K562 (cell line): ENCODE data around the gene TSPAN16. TPM values are rescaled to one million over a fixed set of nuclear protein-coding genes. Genes with fewer than 3 reads are reported as not detected.

Experiments
- BCOR ChIP-seq: fragments of 450-650 bp; IDR thresholded peaks from 2 replicates; pipeline ENCODE4 v1.6.1; 2016
- CSDE1 ChIP-seq, 2 experiments: fragments of 450-650 bp; IDR thresholded peaks; 2 replicates each; pipeline ENCODE4 v1.6.1; 2016; ENCODE audit warnings: mild to moderate bottlenecking in 1 of 2
- EP400 ChIP-seq: fragments of 450-650 bp; IDR thresholded peaks from 2 replicates; pipeline ENCODE4 v1.6.1; 2017; ENCODE audit warnings: antibody characterized with exemption, mild to moderate bottlenecking, moderate library complexity
- KHSRP ChIP-seq: fragments of 450-650 bp; IDR thresholded peaks from 2 replicates; pipeline ENCODE4 v1.6.1; 2017
- MCM7 ChIP-seq, 2 experiments: fragments of 450-650 bp; IDR thresholded peaks; 2 replicates each; pipeline ENCODE4 v1.6.1; 2016 to 2018
- NFE2 ChIP-seq: IDR thresholded peaks from 2 replicates; pipeline ENCODE4 v1.6.1; 2014; ENCODE audit warnings: antibody characterized with exemption, low read depth
- RB1 ChIP-seq: fragments of 450-650 bp; IDR thresholded peaks from 2 replicates; pipeline ENCODE4 v1.6.1; 2017; ENCODE audit warnings: low read depth, mild to moderate bottlenecking
- SETDB1 ChIP-seq: IDR thresholded peaks from one replicate; pipeline ENCODE4 v1.6.1; 2012; ENCODE audit warnings: low read length, control low read depth, inconsistent platforms
- XRCC5 ChIP-seq: fragments of 200-400 bp; formaldehyde crosslinking; IDR thresholded peaks from 2 replicates; pipeline ENCODE4 v1.6.1; 2017; ENCODE audit warnings: low read depth, mild to moderate bottlenecking, low read length
- ZNF133 ChIP-seq: fragments of 250-450 bp; sonication (Bioruptor Pico); IDR thresholded peaks from 2 replicates; pipeline ENCODE4 v1.4.0; 2020; ENCODE audit warnings: mild to moderate bottlenecking
- ZNF143 ChIP-seq: sonication (generic); formaldehyde crosslinking; IDR thresholded peaks from 2 replicates; pipeline ENCODE4 v1.9.0; 2022; ENCODE audit warnings: mild to moderate bottlenecking, missing genetic modification reagents
- ZNF197 ChIP-seq: fragments of 200-800 bp; sonication (Bioruptor generic); IDR thresholded peaks from 2 replicates; pipeline ENCODE4 v1.6.1; 2016; ENCODE audit warnings: low read depth, missing genetic modification characterization, missing compliant biosample characterization
- ZNF224 ChIP-seq: sonication (generic); formaldehyde crosslinking; IDR thresholded peaks from 2 replicates; pipeline ENCODE4 v1.8.0; 2022; ENCODE audit warnings: mild to moderate bottlenecking, missing genetic modification reagents
- ZNF3 ChIP-seq: fragments of 250-450 bp; sonication (Bioruptor Pico); IDR thresholded peaks from 2 replicates; pipeline ENCODE4 v1.5.0; 2021; ENCODE audit warnings: mild to moderate bottlenecking, moderate library complexity
- ZNF507 ChIP-seq: conservative IDR thresholded peaks from 2 replicates; pipeline ENCODE4 v1.6.1; 2017; ENCODE audit warnings: missing genetic modification characterization, missing compliant biosample characterization
- ZNF586 ChIP-seq: fragments of 450-650 bp; formaldehyde crosslinking; conservative IDR thresholded peaks from 2 replicates; pipeline ENCODE4 v1.4.0; 2020; ENCODE audit warnings: mild to moderate bottlenecking, moderate library complexity
- ZNF77 ChIP-seq: fragments of 250-450 bp; sonication (Bioruptor Pico); IDR thresholded peaks from 2 replicates; pipeline ENCODE4 v1.5.0; 2020
- polyA plus RNA-seq, 8 experiments: library from polyadenylated mRNA; depleted of rRNA in 4 of 8; stranded (reverse) in 5 of 8; unstranded in 3 of 8; fragments of >200 nt; fragmentation: Nextera tagmentation in 2 of 8; fragmentation: Illumina TruSeq in 1 of 8; extraction: Ambion mirVana in 2 of 8; extraction: Trizol in 1 of 8; gene quantifications; 2 replicates each; pipeline versions ENCODE4 v1.2.1 to v1.2.3, GENCODE V29; 2011 to 2014; ENCODE audit warnings: inconsistent platforms in 1 of 8, missing spikeins in 1 of 8
- total RNA-seq, 7 experiments: library from RNA; depleted of rRNA in 6 of 7; stranded (reverse); fragments of >200 nt in 6 of 7; fragmentation: Illumina TruSeq in 2 of 7; extraction: Trizol in 2 of 7; gene quantifications; 2 replicates each; pipeline versions ENCODE4 v1.2.1 to v1.2.3, GENCODE V29; 2011 to 2021; ENCODE audit warnings: low replicate concordance in 1 of 7
- TF ChIP-seq, protein P1 (sequence below): sonication (generic); formaldehyde crosslinking; IDR thresholded peaks from 2 replicates; pipeline ENCODE4 v1.8.0; 2022; ENCODE audit warnings: missing genetic modification reagents, mild to moderate bottlenecking, moderate library complexity, borderline replicate concordance
- TF ChIP-seq, protein P2 (sequence below): fragments of 250-450 bp; sonication (Bioruptor Pico); IDR thresholded peaks from 2 replicates; pipeline ENCODE4 v1.4.0; 2020
- TF ChIP-seq, protein P3 (sequence below): IDR thresholded peaks from 3 replicates; pipeline ENCODE4 v1.6.1; 2011; ENCODE audit warnings: borderline replicate concordance, mild to moderate bottlenecking, moderate library complexity; ENCODE audit not compliant: insufficient read length; ENCODE audit errors: extremely low read depth
- TF ChIP-seq, protein P4 (sequence below): sonication (generic); formaldehyde crosslinking; IDR thresholded peaks from 2 replicates; pipeline ENCODE4 v1.8.0; 2022; ENCODE audit warnings: mild to moderate bottlenecking, missing genetic modification reagents, borderline replicate concordance
- TF ChIP-seq, protein P5 (sequence below): fragments of 450-650 bp; IDR thresholded peaks from one replicate; pipeline ENCODE4 v1.6.1; 2018; ENCODE audit warnings: mild to moderate bottlenecking, moderate library complexity; ENCODE audit not compliant: partially characterized antibody

TSPAN16 gene
- total and polyA plus RNA-seq, 9 of the 15 experiments (the other 6 are each of a cell fraction or from before 2014, with no cell fraction given) = not detected

DNA sequence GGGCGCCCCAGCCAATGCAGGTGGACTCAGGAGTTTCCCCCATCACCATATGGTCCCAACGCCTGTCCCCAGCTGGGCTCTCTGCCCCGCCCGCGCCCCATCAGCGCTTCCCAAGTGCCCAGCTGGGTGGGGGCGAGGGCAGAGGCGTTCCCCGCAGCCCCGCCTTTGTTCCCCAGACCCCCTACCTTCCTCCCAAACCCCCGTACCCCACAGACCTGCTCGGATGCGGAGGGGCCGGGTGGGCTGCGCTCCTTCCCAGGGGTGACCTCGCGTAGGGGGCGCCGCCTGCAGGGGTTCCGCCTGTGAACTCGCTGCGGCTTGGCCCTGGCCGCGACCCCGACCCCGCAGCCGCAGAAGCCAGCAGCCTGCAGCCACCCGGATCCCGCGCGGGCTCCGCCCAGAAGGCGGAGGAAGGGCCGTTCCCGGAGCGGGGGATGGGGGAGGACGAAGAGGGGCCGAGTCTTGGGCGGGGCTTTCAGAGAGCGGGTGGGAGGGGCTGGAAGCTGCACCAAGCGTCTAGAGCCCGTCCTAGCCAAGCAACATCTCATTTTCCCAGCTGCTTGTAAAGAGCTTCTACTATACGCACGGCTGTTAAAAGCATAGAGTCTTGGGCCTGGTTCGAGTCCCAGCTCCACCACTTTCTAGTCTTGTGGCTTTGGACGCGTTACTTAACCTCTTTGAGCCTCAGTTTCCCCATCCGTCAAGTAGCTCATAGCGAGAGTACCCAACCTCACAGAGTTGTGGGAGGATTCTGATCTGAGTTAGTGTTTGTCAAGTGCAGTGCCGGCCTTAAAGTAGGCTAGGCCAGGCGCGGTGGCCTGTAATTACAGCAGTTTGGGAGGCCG is 43.5 kb downstream of the TSPAN16 start, which contains the start of gene RAB3D (continued):
- TF ChIP-seq, protein P1, sequence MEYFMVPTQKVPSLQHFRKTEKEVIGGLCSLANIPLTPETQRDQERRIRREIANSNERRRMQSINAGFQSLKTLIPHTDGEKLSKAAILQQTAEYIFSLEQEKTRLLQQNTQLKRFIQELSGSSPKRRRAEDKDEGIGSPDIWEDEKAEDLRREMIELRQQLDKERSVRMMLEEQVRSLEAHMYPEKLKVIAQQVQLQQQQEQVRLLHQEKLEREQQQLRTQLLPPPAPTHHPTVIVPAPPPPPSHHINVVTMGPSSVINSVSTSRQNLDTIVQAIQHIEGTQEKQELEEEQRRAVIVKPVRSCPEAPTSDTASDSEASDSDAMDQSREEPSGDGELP (CRISPR knock-in tag) = peak; percentile 78
- TF ChIP-seq, protein P2, sequence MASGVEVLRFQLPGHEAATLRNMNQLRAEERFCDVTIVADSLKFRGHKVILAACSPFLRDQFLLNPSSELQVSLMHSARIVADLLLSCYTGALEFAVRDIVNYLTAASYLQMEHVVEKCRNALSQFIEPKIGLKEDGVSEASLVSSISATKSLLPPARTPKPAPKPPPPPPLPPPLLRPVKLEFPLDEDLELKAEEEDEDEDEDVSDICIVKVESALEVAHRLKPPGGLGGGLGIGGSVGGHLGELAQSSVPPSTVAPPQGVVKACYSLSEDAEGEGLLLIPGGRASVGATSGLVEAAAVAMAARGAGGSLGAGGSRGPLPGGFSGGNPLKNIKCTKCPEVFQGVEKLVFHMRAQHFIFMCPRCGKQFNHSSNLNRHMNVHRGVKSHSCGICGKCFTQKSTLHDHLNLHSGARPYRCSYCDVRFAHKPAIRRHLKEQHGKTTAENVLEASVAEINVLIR (CRISPR knock-in tag) = no peak
- TF ChIP-seq XRCC5 (no peak), MCM7 (IDR thresholded peaks at IDR 0.05) (no peak), NFE2 (no peak), ZNF77 (no peak), ZNF507 (tag) (no peak), RB1 (peak; percentile 62; the same call in 1 of the 2 replicates), ZNF586 (CRISPR knock-in tag) (no peak), EP400 (no peak), ZNF3 (CRISPR knock-in tag) (no peak), ZNF133 (no peak), BCOR (peak; percentile 69), ZNF224 (CRISPR knock-in tag) (no peak), SETDB1 (no peak), CSDE1 (IDR thresholded peaks at IDR 0.05) (no peak), KHSRP (no peak), ZNF143 (CRISPR knock-in tag) (no peak), ZNF197 (CRISPR knock-in tag) (no peak)
- TF ChIP-seq, protein P3, sequence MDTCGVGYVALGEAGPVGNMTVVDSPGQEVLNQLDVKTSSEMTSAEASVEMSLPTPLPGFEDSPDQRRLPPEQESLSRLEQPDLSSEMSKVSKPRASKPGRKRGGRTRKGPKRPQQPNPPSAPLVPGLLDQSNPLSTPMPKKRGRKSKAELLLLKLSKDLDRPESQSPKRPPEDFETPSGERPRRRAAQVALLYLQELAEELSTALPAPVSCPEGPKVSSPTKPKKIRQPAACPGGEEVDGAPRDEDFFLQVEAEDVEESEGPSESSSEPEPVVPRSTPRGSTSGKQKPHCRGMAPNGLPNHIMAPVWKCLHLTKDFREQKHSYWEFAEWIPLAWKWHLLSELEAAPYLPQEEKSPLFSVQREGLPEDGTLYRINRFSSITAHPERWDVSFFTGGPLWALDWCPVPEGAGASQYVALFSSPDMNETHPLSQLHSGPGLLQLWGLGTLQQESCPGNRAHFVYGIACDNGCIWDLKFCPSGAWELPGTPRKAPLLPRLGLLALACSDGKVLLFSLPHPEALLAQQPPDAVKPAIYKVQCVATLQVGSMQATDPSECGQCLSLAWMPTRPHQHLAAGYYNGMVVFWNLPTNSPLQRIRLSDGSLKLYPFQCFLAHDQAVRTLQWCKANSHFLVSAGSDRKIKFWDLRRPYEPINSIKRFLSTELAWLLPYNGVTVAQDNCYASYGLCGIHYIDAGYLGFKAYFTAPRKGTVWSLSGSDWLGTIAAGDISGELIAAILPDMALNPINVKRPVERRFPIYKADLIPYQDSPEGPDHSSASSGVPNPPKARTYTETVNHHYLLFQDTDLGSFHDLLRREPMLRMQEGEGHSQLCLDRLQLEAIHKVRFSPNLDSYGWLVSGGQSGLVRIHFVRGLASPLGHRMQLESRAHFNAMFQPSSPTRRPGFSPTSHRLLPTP = peak; percentile 43
- TF ChIP-seq, protein P4, sequence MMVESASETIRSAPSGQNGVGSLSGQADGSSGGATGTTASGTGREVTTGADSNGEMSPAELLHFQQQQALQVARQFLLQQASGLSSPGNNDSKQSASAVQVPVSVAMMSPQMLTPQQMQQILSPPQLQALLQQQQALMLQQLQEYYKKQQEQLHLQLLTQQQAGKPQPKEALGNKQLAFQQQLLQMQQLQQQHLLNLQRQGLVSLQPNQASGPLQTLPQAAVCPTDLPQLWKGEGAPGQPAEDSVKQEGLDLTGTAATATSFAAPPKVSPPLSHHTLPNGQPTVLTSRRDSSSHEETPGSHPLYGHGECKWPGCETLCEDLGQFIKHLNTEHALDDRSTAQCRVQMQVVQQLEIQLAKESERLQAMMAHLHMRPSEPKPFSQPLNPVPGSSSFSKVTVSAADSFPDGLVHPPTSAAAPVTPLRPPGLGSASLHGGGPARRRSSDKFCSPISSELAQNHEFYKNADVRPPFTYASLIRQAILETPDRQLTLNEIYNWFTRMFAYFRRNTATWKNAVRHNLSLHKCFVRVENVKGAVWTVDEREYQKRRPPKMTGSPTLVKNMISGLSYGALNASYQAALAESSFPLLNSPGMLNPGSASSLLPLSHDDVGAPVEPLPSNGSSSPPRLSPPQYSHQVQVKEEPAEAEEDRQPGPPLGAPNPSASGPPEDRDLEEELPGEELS = no peak
- TF ChIP-seq, protein P5, sequence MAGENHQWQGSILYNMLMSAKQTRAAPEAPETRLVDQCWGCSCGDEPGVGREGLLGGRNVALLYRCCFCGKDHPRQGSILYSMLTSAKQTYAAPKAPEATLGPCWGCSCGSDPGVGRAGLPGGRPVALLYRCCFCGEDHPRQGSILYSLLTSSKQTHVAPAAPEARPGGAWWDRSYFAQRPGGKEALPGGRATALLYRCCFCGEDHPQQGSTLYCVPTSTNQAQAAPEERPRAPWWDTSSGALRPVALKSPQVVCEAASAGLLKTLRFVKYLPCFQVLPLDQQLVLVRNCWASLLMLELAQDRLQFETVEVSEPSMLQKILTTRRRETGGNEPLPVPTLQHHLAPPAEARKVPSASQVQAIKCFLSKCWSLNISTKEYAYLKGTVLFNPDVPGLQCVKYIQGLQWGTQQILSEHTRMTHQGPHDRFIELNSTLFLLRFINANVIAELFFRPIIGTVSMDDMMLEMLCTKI = no peak
